ENCODE results near the gene DEPDC5.

Gene DEPDC5

GRCh38 chr22:31897842-31898805 lies 144.3 kb downstream of the DEPDC5 start:
- no peak for DNase-seq

GRCh38 chr22:31898926-31899325 lies 145.1 kb downstream of the DEPDC5 start:
- DNase-seq: no peak

DNA sequence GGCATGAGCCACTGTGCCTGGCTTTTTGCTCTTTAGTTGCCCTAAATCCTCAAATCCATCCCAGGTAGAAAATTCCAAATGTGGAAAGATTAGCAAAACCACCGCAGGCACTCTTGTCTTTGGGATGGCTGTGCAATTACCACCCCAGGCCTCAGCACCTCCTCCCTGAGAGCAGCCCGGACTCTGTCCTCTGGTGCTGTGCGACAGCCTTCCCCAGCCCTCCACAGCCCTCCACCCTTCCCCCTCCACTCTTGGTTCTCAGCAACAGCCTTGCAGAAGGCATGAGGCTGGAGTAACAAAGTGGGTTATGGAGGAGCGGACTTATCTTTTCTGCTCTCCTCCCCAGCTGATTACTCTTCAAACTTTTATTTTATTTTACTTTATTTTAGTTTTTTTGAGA lies 145.8 kb downstream of the DEPDC5 start:
- DNase-seq: no peak

DNA sequence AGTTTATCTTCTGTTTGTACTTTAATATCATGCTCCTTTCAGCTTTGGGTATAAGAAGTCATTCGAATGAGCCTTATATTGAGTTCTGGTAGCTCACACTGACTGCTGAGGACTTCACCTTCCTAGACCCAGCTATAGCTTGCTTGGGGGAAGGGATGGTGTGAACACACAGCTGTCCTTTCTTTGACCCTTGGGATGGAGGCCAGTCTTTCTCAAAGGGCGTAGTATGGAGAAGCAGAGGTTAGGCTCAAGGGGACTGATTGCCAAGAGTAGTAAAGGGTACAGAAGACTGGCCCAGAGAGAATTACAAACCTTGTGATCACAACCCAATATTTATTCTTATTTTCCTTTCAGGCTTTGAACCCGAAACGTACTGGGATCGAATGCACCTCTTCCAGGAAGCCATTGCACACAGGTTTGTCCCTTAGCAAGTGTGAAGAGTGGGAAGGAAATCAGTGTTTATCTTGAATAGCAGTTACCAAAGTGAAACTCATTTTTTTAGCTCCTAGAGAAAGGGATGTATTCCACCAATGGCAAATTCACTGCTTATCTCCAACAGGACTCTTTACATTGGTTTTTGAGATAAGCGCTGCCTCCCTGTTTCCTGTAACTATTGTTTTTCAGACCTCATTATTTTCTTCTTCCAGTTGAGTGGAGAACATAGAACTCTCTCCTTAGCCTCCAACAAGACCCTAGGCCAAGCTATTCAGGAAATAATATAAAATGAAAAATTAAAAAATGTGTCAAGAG lies 147.7 kb downstream of the DEPDC5 start:
- no peak for DNase-seq

DNA sequence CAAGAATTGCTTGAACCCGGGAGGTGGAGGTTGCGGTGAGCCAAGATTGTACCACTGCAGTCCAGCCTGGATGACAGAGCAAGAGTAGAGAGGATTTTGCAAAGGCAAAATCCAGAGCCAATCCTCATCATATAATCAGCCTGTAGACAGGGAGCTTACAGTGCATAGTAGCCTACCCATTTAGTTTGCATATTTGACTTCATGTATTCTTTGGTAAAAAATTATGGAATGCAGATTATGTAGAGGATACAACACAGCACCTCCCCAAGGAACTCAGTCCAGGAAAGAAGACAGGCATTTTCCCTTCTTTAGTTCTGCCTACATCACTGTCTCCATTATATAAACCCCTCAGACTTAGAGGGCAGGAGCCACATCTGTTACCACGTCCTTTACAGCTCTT lies 150.8 kb downstream of the DEPDC5 start:
- no peak for DNase-seq

DNA sequence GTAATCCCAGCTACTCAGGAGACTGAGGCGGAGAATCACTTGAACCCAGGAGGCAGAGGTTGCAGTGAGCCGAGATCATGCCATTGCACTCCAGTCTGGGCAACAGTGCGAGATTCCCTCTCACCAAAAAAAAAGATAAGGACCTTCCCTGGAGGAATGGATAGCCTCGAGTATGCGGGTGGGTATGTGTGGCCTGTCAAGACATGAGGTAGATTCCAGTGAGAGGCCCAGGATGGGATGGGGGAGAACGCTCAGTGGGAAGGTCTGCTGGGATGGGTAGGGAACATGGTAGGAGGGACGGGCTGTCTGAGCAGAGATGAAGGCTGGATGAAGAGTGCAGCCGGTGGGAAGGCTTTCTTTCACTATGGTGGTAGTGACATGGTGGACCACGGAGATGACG lies 151.5 kb downstream of the DEPDC5 start:
- DNase-seq: no peak

DNA sequence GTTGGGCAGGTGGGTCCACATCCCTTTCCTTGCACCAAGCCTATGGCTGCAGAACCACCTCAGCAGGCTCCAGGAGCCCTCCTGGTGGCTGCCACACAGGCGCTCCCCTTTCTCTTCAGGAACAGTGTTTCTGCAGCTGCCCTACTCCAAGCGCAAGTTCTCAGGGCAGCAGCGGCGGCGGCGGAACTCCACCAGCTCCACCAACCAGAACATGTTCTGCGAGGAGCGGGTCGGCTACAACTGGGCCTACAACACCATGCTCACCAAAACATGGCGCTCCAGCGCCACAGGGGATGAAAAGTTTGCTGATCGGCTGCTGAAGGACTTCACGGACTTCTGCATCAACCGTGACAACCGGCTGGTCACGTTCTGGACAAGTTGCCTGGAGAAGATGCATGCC lies 152.3 kb downstream of the DEPDC5 start:
- DNase-seq: no peak

DNA sequence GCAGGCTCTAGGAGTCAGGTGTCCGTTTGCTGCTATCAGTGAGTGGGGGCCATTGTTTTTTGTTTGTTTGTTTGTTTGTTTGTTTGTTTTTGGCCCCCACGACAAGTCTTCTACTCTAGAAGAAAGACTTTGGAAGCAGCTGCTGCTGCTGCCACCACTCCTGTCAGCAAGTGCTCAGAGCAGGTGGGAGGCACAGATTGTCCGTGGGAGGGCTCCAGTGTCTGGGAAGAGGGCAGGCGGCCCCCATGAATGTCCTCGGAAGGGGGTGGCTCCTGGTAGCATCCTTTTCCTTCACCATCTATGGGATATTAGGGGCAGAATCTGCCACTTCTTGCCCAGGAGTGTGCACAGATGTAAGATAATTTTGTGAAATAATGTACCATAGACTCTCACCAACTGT lies 152.8 kb downstream of the DEPDC5 start:
- DNase-seq: no peak

DNA sequence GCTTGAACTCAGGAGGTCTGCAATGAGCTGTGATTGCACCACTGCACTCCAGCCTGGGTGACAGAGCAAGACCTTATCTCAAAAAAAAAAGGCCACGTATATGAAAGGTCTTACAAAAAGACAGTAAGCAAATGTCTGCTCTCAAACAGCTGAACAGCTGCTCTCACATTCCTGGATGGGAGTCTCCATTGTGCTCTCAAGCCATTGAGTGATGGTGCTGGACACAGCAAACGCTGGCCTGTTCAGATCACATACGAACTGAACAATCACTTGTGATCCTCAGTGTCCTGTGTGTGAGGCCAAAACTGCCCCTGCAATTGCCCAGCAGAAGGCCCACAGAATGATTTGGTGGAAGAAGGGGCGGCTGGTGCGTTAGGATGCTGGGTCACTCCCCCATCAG lies 156.2 kb downstream of the DEPDC5 start:
- DNase-seq: no peak

DNA sequence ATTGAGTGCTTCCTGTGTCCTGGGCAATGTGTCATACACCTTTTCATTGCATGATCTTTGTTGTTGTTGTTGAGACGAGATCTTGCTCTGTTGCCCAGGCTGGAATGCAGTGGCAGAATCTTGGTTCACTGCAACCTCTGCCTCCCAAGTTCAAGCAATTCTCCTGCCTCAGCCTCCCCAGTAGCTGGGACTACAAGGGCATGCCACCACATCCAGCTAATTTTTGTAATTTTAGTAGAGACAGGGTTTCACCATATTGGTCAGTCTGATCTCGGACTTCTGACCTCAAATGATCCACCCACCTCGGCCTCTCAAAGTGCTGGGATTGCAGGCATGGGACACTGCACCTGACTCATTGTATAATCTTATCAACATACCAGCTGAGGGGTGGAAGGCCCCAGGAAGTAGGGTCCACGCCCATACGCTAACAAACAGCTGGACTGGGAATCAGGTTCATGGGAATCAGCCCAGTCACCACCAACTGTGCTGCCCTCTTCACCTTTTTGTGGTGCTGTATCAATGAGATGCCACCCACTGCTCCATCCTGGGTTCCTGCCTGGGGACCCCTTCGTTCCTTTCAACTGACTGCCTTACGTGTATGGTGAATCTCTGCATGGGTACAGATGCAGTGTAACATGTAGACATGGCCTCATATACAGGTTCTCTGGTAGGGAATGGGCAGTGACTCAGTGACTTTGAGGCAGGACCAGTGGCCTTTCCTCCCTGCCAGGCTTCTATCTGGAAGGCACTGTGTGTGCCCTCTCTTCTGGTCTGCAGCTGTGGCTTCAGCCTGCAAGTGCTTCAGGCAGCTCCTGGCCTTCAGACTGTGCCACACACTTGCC lies 158.0 kb downstream of the DEPDC5 start:
- no peak for DNase-seq

GRCh38 chr22:31912407-31912743 lies 158.6 kb downstream of the DEPDC5 start:
- no peak for DNase-seq

DNA sequence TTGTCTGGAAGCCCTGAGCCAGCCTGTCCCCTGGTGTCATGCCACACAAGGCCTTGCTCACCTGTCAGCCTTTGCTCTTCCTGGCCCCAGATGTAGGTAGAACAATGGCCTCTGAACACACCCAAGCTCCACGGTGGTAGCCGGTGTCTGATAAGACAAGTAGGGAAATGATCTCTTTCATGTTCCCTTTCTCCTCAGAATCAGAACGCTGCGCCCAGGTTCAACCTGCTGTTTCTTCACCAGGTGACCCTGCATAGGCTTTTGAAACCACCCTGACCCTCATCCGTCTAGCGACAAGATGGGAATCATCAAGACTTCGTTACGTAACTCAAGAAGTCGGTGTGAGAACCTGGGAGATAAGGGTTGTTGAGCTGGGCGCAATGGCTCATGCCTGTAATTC lies 161.8 kb downstream of the DEPDC5 start:
- DNase-seq: no peak

DNA sequence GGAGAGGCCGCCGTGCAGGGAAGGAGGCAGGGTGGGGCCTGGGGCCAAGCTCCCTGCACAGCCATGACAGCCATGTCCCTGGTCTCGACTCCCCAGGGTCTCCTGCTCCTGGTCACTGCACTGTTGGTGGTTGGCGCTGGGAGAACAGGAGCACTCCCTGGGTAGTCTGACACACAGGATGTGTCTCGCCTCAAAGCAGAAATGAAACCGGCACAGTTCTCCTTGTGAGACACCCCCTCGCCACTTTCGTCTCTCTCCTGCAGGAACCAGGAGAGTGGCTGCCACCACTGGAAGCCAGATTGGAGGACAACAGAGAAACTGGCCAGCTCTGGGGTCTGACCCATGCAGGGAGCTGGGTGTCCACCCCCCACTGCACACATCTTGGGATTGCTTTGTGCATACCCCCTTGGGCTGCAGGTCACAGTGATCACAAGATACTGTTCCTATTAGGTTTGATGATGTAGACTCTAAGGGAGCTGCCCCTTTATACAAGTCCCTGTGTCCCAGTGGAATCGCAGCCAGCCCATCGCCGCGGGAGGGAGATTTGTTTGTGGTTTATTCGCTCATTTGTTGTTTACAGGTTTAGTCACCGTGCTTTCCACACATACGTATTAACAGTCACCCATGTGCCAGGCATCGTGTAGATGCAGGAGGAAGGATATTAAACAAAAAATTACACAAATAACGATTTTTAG lies 163.6 kb downstream of the DEPDC5 start:
- DNase-seq: no peak

GRCh38 chr22:31919730-31920129 lies 165.9 kb downstream of the DEPDC5 start:
- no peak for DNase-seq

DNA sequence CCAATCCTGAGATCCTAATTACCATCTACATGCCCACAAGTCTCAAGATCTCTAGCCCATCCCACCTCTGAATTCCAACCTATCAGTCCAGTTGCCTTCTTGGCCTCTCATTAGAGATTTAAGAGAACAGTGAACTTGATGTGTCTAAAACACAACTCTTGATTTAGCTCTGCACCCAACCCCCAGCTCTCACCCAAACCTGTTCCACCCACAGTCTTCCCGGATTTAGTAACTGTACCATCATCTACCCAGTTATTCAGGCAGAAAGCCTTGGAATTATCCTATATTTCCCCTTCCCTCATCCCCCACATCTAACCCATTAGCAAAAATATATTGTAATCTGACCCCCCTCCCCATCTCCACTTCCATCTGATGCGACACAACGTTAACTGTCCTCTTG lies 166.5 kb downstream of the DEPDC5 start:
- DNase-seq: no peak

- no peak for DNase-seq
These were observed 167.3 kb downstream of the DEPDC5 start for GRCh38 chr22:31921106-31921505.

- no peak for DNase-seq
These were observed 168.7 kb downstream of the DEPDC5 start for GRCh38 chr22:31922534-31922933.

GRCh38 chr22:31923136-31923535 lies 169.3 kb downstream of the DEPDC5 start:
- no peak for DNase-seq

- DNase-seq: no peak
These were observed 169.9 kb downstream of the DEPDC5 start for GRCh38 chr22:31923747-31924146.

DNA sequence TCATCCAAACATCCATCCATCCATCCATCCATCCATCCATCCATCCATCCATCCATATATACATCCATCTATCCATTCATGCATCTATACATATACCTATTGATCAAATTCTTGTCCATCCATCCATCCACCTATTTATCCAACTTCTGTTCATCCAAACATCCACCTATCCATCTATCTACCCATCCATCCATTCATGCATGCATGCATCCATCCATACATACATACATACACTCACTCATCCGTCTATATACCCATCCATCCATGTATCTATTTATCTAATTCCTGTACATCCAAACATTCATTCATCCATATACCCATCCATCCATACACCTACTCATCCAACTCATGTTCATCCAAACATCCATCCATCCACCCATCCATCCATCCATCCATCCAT lies 171.2 kb downstream of the DEPDC5 start:
- DNase-seq: no peak

DNA sequence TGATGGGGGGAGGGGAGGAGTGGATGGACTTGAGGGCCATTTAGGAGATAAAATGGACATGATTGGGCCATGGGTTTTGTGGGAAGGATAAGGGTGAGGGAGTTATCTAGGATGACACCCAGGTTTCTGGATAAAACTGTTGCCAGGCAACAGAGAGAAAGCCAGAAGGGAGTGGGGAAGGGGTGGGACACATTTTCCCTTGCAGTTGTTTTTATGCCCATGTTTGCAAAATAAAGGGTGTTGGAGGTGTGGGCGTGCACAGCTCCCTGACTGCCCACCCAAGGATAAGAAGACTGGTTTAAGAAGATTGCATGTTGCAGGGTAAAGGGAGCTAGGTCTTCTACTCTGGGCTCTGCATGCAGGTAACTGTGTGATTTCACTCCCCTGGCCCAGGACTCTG lies 172.2 kb downstream of the DEPDC5 start:
- no peak for DNase-seq

DNA sequence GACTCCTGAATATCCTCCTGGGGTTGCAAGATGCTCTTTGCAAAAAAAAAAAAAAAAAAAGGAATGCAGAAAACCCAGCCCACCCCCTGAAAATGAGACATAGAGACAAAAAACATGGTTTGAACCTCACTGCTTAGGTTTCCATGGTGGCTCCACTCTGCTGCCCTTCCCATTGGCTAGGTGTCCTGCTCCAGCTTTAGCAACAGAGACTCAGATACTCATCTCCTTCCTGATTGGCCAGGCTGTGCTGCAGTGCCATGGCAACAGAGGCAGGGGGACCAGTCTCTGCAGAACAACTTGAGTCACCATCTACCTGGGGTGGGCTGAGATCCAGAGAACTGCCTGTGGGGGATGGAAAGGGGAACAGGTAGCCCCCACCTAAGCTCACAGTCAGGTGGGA lies 173.2 kb downstream of the DEPDC5 start:
- DNase-seq: no peak

DNA sequence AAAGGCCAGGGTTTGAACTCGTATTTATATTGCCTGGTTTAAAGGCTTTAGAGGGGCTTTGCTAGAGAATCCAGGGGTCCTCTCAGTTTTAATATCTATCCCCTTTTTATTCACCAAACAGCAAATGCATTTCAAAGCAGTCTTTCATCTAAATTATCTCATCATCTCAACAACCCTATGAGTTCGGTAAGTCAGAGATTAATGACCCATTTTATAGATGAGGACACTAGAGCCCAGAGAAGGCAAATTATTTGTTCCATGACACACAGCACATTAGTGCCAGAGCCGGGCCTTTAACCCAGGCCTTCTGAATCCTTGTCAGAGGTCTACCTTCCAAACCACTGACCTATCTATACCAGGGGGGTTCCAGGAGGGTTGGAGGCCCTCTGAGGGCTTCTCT lies 173.7 kb downstream of the DEPDC5 start:
- no peak for DNase-seq
